HG03354 (cell line): Measurements from ENCODE around the gene NCF2.
A peak's percentile ranks its signal among the peaks of the same experiment; 100 is the strongest.

ENCODE experiments used
- ATAC-seq: cut with Tn5 transposase; IDR thresholded peaks from one replicate; pipeline ENCODE4 v1.9.1; 2021; ENCODE audit warnings: mild to moderate bottlenecking; ENCODE audit not compliant: unreplicated experiment, poor library complexity, severe bottlenecking

The NCF2 gene

DNA sequence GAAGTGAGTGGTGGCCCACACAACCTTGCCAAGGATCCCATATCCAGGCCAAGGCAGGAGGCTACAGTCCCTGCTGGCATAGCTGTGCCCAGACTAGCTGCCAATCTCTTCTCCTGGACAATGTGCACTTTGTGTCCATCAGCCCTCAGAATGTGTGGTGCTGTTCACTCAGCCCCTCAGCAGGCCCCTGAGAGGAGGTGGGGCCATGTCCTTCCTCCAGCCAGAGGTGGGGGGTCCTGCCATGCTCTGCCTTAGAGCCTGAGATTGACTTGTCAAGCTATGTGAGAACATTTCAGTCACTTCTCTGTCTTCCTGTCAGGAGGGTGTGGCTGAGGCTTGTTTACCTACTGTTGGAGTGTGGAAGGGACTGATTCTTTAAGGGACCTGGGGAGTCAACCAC lies 1.4 kb downstream of the NCF2 start:
- no peak for ATAC-seq

- no peak for ATAC-seq
Observed at GRCh38 chr1:183586926-183587325, 3.3 kb downstream of the NCF2 start.

- ATAC-seq = no peak
Observed at GRCh38 chr1:183586455-183586854, 3.8 kb downstream of the NCF2 start.

GRCh38 chr1:183585038-183585437 lies 5.2 kb downstream of the NCF2 start:
- no peak for ATAC-seq

- ATAC-seq = no peak
Observed at GRCh38 chr1:183584147-183584546, 6.1 kb downstream of the NCF2 start.

DNA sequence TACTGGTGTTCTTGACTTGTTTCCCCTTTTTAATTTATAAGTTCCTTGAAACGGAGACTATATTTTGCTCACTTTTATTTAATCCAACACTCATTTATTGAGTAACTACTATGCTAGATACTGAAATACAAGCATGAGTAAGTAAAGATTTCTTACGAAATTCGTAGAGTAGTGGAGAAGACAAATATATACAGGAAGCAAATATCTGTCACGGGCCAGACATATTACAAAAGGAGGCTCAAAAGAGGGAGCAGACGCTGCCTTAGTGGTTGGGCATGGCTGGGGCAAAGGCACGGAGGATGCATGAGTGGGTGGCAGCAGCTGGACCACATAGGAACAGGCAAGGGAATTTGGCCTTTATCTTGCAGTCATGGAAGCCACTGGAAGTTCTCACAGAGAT lies 6.8 kb downstream of the NCF2 start:
- ATAC-seq = no peak

GRCh38 chr1:183582021-183582713 lies 8.1 kb downstream of the NCF2 start:
- no peak for ATAC-seq

- ATAC-seq = peak; percentile 50
Observed at GRCh38 chr1:183580281-183580682, 10.0 kb downstream of the NCF2 start.

DNA sequence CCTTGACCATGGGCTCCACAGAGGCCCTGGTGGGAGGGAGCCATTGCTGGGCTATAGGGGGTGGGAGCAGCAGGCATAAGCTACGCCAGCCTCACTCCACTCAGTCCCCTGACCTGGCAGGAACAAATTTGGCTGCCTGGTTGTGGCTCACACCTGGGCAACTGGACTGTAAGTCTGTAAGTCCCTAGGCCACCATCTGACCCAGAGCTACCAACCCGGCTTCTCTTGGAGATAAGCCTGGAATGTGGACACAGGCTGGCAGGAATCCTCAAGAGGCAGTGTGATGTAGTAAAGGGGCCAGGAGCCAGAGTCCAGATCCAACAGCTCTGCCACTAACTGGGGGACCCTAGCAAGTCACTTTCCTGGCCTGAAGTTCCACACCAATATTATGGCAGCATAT lies 11.4 kb downstream of the NCF2 start:
- no peak for ATAC-seq

DNA sequence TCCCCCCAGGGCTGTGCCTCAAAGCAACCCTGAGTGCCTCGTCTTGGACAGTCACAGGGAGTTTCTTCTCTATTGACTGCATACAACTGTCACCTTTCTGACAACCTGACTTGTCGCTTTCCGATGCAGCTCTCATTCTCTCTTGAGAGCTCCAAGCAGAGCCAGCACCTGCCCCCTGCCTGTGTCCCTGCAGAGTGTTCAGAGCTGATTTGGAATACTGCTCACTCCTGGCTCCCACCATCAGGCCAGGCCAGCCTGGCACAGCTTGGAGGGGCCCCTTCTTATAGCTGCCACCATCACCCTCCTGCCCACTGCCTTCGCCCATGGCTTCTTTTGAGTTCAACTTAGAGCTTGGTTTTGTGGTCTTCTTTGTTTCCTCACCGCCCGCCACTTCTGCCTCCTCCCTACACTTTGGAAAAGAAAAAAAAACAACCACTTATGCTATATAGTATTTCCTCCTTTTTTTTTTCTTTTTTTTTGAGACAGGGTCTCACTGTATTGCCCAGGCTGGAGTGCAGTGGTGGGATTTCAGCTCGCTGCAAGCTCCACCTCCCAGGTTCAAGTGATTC lies 12.3 kb downstream of the NCF2 start:
- ATAC-seq = no peak

DNA sequence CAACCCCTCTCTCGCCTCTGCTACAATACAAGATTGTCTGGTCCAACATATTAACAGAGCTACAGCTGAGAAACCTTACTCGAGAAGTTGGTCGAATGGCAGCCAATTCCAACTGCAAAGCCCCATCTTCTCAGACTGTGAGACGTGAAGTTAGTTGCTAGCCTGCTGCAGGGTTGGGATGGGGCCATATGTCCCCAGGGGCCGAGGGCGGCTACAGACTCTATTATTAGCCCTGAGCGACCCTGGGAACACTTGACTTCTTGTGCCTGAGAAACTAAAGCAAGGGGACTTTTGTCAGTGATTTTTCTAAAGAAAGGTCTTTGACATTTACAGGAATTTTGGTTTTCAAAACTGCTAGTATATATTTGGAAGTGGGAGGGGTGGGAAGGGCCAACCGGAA lies 13.7 kb downstream of the NCF2 start:
- ATAC-seq = no peak

GRCh38 chr1:183575606-183576005 lies 14.7 kb downstream of the NCF2 start:
- ATAC-seq = no peak

GRCh38 chr1:183572721-183573120 lies 17.5 kb downstream of the NCF2 start:
- no peak for ATAC-seq

- no peak for ATAC-seq
Observed at GRCh38 chr1:183571678-183572268, 18.5 kb downstream of the NCF2 start.

DNA sequence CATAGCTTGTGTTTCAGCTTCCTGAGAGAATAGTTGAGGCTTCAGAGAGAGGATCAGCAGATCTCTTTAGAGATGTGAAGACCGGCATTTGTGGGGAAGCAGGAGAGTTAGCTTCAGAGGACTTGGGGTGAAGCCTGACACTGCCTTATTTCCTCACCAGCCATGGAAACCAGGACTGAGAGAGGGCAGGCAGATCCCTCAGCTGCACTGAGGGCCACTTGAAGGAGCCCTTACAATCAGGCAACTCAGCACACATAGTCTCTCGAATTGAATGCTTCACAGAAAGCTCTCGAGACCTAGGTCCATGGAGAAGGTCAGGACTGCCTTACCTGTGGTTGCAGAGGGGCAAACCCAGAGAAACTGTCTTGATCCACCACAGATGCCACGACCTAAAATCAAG lies 19.8 kb downstream of the NCF2 start:
- ATAC-seq = no peak

- no peak for ATAC-seq
Observed at GRCh38 chr1:183569801-183570200, 20.5 kb downstream of the NCF2 start.

GRCh38 chr1:183569141-183569540 lies 21.1 kb downstream of the NCF2 start:
- no peak for ATAC-seq

- no peak for ATAC-seq
Observed at GRCh38 chr1:183568176-183569021, 21.9 kb downstream of the NCF2 start.

DNA sequence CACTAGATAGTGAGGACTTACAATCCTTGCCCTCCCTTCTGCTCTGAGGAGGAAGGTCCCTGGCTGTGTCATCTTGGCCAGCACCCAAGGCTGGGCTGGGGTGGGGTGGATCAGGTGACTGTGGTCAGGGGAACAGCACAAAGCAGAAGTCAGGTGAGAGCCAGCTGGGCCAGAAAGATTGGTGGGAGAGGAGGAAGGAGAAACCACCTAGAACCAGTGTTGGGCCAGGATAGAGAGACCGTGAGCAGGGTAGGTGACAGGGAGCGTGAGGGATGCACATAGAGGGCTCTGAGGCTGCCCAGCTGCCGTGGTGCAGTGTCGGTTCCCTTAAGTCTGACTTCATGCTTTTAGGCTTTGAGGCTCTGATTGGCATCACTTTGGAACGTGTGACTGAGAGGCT lies 22.7 kb downstream of the NCF2 start:
- peak; percentile 54 for ATAC-seq

- ATAC-seq = no peak
Observed at GRCh38 chr1:183566026-183566425, 24.2 kb downstream of the NCF2 start.

DNA sequence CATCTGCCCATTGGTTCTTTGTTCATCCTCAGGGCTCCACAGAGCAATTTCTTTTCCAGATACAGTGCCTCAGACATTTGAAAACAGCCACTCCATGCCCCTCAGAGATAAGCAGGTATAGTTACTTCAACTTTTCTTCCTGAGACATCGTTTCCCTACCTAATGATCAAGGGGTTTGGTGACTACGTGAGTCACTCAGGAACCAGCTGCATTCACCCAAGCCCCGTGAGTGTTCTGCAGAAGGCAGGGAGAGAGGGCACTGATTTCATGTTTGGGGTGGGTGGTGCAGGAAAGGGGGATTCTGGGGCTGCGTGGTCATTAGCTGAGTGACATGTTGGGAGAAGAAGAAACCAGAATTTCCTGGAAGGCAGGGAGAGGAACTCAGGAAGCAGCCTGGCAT lies 25.0 kb downstream of the NCF2 start:
- no peak for ATAC-seq
